HCT116 (cell line): ENCODE data around the gene SNX1. TPM values are rescaled to one million over a fixed set of nuclear protein-coding genes. Genes with fewer than 3 reads are reported as not detected.
"Not testable (repeated sequence)": the region's sequence is repeated elsewhere in the genome, so short reads cannot be mapped to it uniquely, and the experiment has no call there.

ENCODE experiments used
- ATAC-seq: fragments of 200-7000 bp; cut with Tn5 transposase; 2 replicates; pipeline ENCODE4 v1.9.1; 2020; ENCODE audit warnings: mild to moderate bottlenecking, moderate library complexity
- BruUV-seq: library from RNA; stranded (reverse); fragments of 400-500 nt; replicated peaks from 2 replicates; lab custom pipeline; 2021; lab: Mats Ljungman, UMichigan
- CTCF ChIA-PET: fragments of 300-600 bp; sonication (Branson Sonifier 250); formaldehyde crosslinking; loops from one replicate; lab custom pipeline; 2021; ENCODE audit warnings: antibody characterized with exemption; lab: Charles Lee
- POLR2A ChIA-PET: fragments of 300-600, 350-600 bp; sonication (Branson Sonifier 250); formaldehyde crosslinking; loops from one replicate; lab custom pipeline; 2021; ENCODE audit warnings: antibody characterized with exemption; lab: Charles Lee
- RAD21 ChIA-PET, 2 experiments: fragments of 300-600 bp; sonication (Branson Sonifier 250); formaldehyde crosslinking; loops; one replicate each; lab custom pipeline; 2023; ENCODE audit warnings: low total read pairs in 2 of 2; ENCODE audit not compliant: uncharacterized antibody in 2 of 2, unreplicated experiment in 2 of 2, low non-redundant PET in 1 of 2; lab: Charles Lee
- DNase-seq: peaks from one replicate; pipeline ENCODE4 v3.0.0-alpha.2; 2010; ENCODE audit warnings: low read depth, low spot score
- H2AFZ ChIP-seq: fragments of 200-600 bp; shearing (Covaris generic), sonication (generic); 2 replicates; pipeline ENCODE4 v1.6.1; 2017; ENCODE audit warnings: low read depth, mixed run types, mixed read lengths, antibody characterized with exemption, low read length; ENCODE audit not compliant: poor library complexity, severe bottlenecking
- H3K27ac ChIP-seq: 2 replicates; pipeline ENCODE4 v1.5.1; 2012; ENCODE audit warnings: low read depth, low read length
- H3K27me3 ChIP-seq: fragments of 200-600 bp; sonication (generic); 2 replicates; pipeline ENCODE4 v1.6.1; 2016; ENCODE audit warnings: mixed run types, low read length, mixed read lengths; ENCODE audit not compliant: insufficient read depth
- H3K36me3 ChIP-seq, 2 experiments: fragments of 200-500 bp in 1 of 2; fragments of 200-600 bp in 1 of 2; sonication (Bioruptor generic) in 1 of 2; sonication (generic) in 1 of 2; 2 replicates each; pipeline versions ENCODE4 v1.5.1 to v1.6.1; 2014 to 2016; ENCODE audit warnings: low read length in 2 of 2, inconsistent platforms in 1 of 2, mixed read lengths in 1 of 2, mixed run types in 1 of 2; ENCODE audit not compliant: insufficient read depth in 2 of 2, control insufficient read depth in 1 of 2
- H3K4me1 ChIP-seq, 2 experiments: fragments of 200-600 bp in 1 of 2; sonication (generic) in 1 of 2; 2 replicates each; pipeline versions ENCODE4 v1.5.1 to v1.6.1; 2012 to 2017; ENCODE audit warnings: low read length in 2 of 2, inconsistent platforms in 1 of 2, mild to moderate bottlenecking in 1 of 2, mixed read lengths in 1 of 2, mixed run types in 1 of 2, moderate library complexity in 1 of 2; ENCODE audit not compliant: insufficient read depth in 2 of 2, control insufficient read depth in 1 of 2
- H3K4me2 ChIP-seq: fragments of 200-600 bp; sonication (generic); 2 replicates; pipeline ENCODE4 v1.6.1; 2017; ENCODE audit warnings: mixed run types, low read length, mixed read lengths
- H3K4me3 ChIP-seq, 2 experiments: fragments of 200-600 bp in 1 of 2; sonication (generic) in 1 of 2; replicated peaks in 1 of 2; 2 replicates each; pipeline ENCODE4 v1.5.1; 2011 to 2016; ENCODE audit warnings: low read length in 2 of 2, control low read depth in 1 of 2, low read depth in 1 of 2, mild to moderate bottlenecking in 1 of 2, mixed read lengths in 1 of 2, mixed run types in 1 of 2
- H3K79me2 ChIP-seq: fragments of 200-600 bp; sonication (generic); 2 replicates; pipeline ENCODE4 v1.6.1; 2017; ENCODE audit warnings: mild to moderate bottlenecking, mixed run types, low read length, moderate library complexity, mixed read lengths; ENCODE audit not compliant: insufficient read depth
- H3K9ac ChIP-seq: fragments of 200-600 bp; sonication (generic); 2 replicates; pipeline ENCODE4 v1.6.1; 2016; ENCODE audit warnings: low read length, mixed read lengths
- H3K9me2 ChIP-seq: fragments of 200-600 bp; sonication (generic), shearing (Covaris generic); 2 replicates; pipeline ENCODE4 v1.6.1; 2017; ENCODE audit warnings: mixed run types, mild to moderate bottlenecking, moderate library complexity; ENCODE audit not compliant: insufficient read depth
- H3K9me3 ChIP-seq, 2 experiments: fragments of 200-500 bp in 1 of 2; fragments of 200-600 bp in 1 of 2; sonication (Bioruptor generic) in 1 of 2; sonication (generic) in 1 of 2; 2 replicates each; pipeline ENCODE4 v1.6.1; 2014 to 2017; ENCODE audit warnings: low read length in 2 of 2, mixed read lengths in 2 of 2, inconsistent platforms in 1 of 2, low read depth in 1 of 2, mild to moderate bottlenecking in 1 of 2, mixed run types in 1 of 2, moderate library complexity in 1 of 2; ENCODE audit not compliant: control insufficient read depth in 1 of 2, insufficient read depth in 1 of 2
- H4K20me1 ChIP-seq: fragments of 200-600 bp; sonication (generic), shearing (Covaris generic); 2 replicates; pipeline ENCODE4 v1.6.1; 2017; ENCODE audit warnings: mixed run types, mild to moderate bottlenecking, moderate library complexity; ENCODE audit not compliant: insufficient read depth
- CTCF ChIP-seq, 3 experiments: fragments of 200-600 bp in 1 of 3; sonication (generic) in 1 of 3; IDR thresholded peaks in 2 of 3; conservative IDR thresholded peaks in 1 of 3; 2 replicates each; pipeline ENCODE4 v1.5.1; 2012 to 2017; ENCODE audit warnings: low read depth in 2 of 3, low read length in 2 of 3, antibody characterized with exemption in 1 of 3, borderline replicate concordance in 1 of 3, control low read depth in 1 of 3, mild to moderate bottlenecking in 1 of 3, mixed read lengths in 1 of 3, mixed run types in 1 of 3, moderate library complexity in 1 of 3; ENCODE audit not compliant: insufficient read depth in 1 of 3
- FOSL1 ChIP-seq: IDR thresholded peaks from 2 replicates; pipeline ENCODE4 v1.6.1; 2012; ENCODE audit warnings: low read depth
- JUND ChIP-seq: IDR thresholded peaks from 2 replicates; pipeline ENCODE4 v1.6.1; 2012
- MAX ChIP-seq: IDR thresholded peaks from 2 replicates; pipeline ENCODE4 v1.6.1; 2012
- YY1 ChIP-seq: IDR thresholded peaks from 2 replicates; pipeline ENCODE4 v1.6.1; 2011; ENCODE audit warnings: low read length, low read depth, moderate library complexity, mild to moderate bottlenecking; ENCODE audit not compliant: insufficient replicate concordance; ENCODE audit errors: extremely low read depth
- ZFX ChIP-seq: fragments of 450-650 bp; IDR thresholded peaks from 2 replicates; pipeline ENCODE4 v1.6.1; 2017
- intact Hi-C: fragments of 100-400 bp; cut with micrococcal nuclease; formaldehyde crosslinking; loops from 2 replicates; pipeline ENCODE4 v1.10.0; 2022
- total RNA-seq: library from RNA; stranded (reverse); gene quantifications from one replicate; pipeline ENCODE4 v1.2.1, GENCODE V29; 2021; ENCODE audit not compliant: unreplicated experiment
- TF ChIP-seq, protein P1 (sequence below): IDR thresholded peaks from 2 replicates; pipeline ENCODE4 v1.6.1; 2012

SNX1 gene
- total RNA-seq, 1 experiment from 2014 or later, result 91.9 TPM

DNA sequence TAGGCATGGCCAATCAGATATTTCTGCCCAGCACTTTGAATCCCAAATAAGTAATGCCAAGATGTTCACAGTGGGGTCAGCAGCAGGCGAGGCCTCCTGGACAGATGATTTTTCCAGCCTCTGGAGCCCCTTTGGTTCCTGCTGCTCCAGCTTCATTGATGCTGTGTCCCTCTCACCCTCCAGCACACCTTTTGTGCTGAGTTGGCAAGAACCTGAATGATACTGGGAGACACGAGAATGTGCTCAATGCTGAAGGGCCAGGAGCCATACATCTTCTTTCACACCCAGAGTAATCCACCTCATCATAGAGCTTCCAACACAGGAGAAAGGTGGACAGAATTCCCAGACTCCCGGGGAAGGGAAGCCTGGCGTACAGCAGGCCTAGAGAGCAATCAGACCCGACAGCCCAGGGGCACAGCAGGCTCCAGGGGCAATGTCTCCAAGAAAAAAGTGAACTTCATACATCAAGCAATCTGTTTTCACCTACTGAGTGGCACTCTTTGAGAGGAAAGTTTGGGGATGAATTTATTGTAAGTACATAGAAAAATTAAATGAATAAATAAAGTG lies 42.8 kb upstream of the SNX1 start:
- H3K9ac ChIP-seq, result no peak overlapping the region
- H2AFZ ChIP-seq, result no peak overlapping the region
- ATAC-seq, result no peak
- ChIA-PET POLR2A (no interaction called here), RAD21 (no interaction called here), CTCF (no interaction called here)
- H3K9me3 ChIP-seq, result no peaks in the 10 kb centered on the region
- H3K27ac ChIP-seq, result no peak overlapping the region
- DNase-seq, result no peak
- H4K20me1 ChIP-seq, result no peaks in the 10 kb centered on the region
- no peaks in the 10 kb centered on the region for H3K9me2 ChIP-seq
- no peaks in the 10 kb centered on the region for H3K27me3 ChIP-seq
- H3K4me3 ChIP-seq, result no peak overlapping the region
- no TSS peak for BruUV-seq
- TF ChIP-seq, protein P1, sequence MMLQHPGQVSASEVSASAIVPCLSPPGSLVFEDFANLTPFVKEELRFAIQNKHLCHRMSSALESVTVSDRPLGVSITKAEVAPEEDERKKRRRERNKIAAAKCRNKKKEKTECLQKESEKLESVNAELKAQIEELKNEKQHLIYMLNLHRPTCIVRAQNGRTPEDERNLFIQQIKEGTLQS, result no peak
- no peak for TF ChIP-seq CTCF (IDR thresholded peaks at IDR 0.05 in 2 of 3, conservative IDR thresholded peaks at IDR 0.05 in 1 of 3; ENCODE audit: borderline replicate concordance in 1 of 3, insufficient read depth in 1 of 3, low read depth in 2 of 3, low read length in 2 of 3)
- TF ChIP-seq ZFX, result no peak
- TF ChIP-seq JUND, result no peak
- no peak for TF ChIP-seq YY1
- TF ChIP-seq MAX, result no peak
- TF ChIP-seq FOSL1, result no peak
- H3K79me2 ChIP-seq, result no peaks in the 10 kb centered on the region
- no peaks in the 10 kb centered on the region for H3K36me3 ChIP-seq
- no peaks in the 10 kb centered on the region for H3K4me1 ChIP-seq
- intact Hi-C loops, result no loop called here
- H3K4me2 ChIP-seq, result no peak overlapping the region

GRCh38 chr15:64053674-64054073 lies 42.1 kb upstream of the SNX1 start:
- CTCF ChIA-PET, ATAC-seq, H3K4me2 ChIP-seq, H2AFZ ChIP-seq, H3K79me2 ChIP-seq, H4K20me1 ChIP-seq, intact Hi-C loops, H3K9ac ChIP-seq, RAD21 ChIA-PET, H3K36me3 ChIP-seq, H3K9me2 ChIP-seq, BruUV-seq, H3K9me3 ChIP-seq, H3K4me3 ChIP-seq, H3K4me1 ChIP-seq, DNase-seq, POLR2A ChIA-PET, H3K27me3 ChIP-seq, H3K27ac ChIP-seq: not testable (repeated sequence)
